Lower leg skin (tissue), 3 donors: ENCODE measurements around the gene GAD1.

Source experiments
- CTCF ChIP-seq, 3 donors: fragments of 450-650 bp; IDR thresholded peaks; one replicate each; pipeline ENCODE4 v1.5.1; 2016; ENCODE audit warnings: antibody characterized with exemption in 3 of 3, mild to moderate bottlenecking in 3 of 3, moderate library complexity in 2 of 3
- POLR2A ChIP-seq, 2 donors: fragments of 450-650 bp; IDR thresholded peaks; one replicate each; pipeline ENCODE4 v1.6.1; 2016 to 2017; ENCODE audit warnings: antibody characterized with exemption in 2 of 2, mild to moderate bottlenecking in 1 of 2, moderate library complexity in 1 of 2

GRCh38 chr2:170782673-170783072, 34.0 kb upstream of the GAD1 start:
- TF ChIP-seq CTCF (IDR thresholded peaks at IDR 0.05) (no peak), POLR2A (IDR thresholded peaks at IDR 0.05) (no peak)
